Measurements from ENCODE around the gene TSSK2.

The TSSK2 gene

DNA sequence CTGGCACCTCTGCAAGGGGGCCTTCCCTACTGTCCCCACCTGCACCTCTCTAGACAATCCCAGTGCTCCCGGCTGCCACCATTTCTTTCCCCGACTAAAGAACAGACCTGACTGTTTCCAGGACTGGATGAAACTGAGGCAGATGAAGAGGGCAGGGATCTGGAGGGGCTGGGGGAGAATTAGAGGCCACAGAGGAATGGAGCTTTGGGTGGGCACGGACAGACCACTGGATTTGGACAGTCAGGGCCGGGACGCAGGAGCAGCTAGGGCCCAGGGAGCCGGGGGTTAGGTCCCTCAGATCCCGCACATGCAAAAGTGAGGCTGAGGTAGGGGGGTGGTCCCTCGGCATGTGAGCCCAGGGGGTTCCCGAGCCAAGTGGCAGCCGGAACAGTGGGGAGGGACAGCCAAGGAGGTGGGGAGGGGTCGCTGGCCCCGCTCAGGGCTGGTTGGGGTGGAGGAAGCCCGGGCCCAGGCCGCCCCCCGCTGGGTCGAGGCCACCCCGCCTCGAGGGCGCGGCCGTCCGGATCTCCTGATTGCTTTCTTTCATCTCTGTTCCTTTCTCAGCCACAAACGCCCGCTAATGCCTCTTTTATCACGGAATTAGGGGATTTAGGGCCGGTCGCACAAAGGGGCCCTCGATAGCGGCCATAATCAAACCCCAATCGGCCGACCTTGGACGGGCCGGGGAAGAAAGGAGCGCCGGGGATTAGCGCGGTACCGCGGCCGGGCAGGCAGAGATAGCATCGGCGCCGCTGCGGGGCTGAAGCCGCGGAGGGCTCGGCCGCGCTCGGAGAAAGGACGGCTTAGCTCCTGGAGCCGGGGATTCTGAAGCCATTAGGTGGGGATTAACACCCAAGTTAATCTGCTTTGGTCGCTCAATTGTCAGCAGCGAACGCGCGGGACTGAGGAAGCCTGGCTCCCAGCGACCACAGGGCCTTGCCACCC lies 38.2 kb downstream of the TSSK2 start:
- no peak for DNase-seq (ENCODE audit: low read depth)

DNA sequence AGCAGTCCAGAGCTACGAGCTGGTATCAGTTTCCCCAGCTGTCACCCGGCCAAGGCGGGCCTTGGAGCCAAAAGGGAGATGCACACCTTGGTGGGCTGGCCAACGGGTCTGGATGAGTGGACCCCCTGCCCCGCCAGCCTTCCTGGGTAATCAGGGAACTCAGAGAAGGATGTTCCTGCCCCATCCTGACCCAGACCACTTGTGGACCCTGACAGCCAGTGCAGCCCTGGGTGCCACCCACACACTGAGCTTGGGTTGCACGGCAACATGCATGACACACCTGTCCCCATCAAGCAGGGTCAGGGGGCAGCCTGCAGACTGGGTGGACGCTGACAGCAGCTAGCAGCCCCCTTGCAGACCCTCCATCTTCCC lies 38.8 kb downstream of the TSSK2 start:
- DNase-seq (ENCODE audit: low read depth), result no peak

DNA sequence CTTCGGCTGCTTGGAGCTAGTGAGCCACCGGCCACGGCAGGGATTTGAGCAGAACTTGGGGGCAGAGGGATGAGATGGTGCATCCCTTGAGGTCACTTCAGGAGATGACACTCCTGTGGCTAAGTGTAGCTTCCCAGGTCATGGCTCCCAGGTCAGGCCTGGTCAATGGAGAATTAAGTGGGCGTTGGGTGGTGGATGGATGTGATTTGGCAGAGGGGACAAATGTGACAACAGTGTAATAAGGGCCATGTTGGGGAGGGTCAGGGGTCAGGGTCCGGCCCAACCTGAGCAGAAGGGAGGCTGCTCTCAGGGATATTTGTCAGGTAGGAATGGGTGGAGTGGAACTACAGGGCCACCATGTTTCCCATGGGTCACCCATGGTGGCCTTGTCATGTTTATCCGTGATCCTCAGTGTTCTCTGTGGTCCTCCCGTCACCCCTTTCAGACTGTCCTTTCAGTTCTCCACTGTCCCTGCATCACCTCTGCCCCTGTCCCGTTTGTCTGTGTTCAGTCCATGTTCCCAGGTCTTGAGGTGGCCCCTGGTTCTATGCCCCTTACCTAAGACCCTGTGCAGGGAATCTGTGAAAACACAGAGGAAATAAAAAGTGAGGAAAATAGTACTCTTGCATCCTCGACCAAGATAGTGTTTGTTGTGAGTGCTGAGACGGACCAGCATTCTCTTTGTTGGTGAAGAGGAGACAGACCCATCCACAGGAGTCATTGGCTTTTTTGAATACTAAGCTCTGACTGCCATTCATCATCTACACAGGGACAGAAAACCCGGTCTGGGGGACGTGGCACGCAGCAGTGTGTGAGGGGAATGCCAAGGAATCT lies 41.3 kb downstream of the TSSK2 start:
- DNase-seq (ENCODE audit: low read depth), result no peak

DNA sequence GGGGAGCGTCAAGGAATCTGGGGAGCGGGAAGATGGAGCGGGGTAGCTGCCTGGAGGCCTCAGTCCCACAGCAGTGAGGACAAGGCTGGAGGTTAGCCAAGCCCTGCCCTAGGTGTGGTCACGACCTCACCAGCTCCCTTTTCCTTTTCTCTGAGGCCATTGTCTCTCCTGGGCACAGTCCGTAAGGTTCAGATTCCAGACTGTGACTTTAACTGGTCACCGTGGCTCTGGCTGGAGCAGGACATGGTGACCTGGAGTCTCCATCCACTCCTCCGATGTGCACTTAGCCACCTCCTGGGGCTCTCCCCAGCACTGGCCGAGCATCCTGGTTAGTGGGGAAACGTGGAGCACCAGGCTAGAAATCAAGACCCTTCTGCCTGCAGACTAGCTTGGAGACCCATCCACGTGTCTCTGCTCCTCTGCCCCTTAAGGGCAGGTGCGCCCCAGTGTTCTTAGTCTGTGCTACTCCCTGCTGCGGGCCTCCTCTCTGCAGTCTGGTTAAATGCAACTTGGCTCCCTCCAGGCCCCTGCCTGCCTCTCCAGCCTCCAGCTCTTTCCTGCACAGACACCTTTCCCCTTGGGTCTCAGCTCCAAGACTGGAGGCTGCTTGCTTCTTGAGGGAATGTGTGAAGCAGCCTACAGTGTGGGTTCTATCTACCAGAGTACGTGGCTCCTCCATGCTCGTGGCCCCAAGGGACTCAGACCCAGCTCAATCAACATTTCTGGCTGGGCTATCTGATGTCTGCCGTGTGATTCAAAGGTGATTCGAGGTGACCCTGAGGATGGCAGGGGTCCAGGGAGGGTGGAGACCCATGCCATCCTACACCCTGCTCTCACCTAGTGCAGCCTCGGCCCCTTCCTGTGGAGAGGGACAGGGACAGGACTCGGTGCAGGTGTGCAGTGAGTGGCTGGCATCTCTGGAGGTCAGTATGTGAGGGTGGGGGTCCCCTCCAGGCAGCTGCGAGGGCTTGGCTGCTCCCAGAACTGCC lies 42.2 kb downstream of the TSSK2 start:
- DNase-seq (ENCODE audit: low read depth), result no peak

DNA sequence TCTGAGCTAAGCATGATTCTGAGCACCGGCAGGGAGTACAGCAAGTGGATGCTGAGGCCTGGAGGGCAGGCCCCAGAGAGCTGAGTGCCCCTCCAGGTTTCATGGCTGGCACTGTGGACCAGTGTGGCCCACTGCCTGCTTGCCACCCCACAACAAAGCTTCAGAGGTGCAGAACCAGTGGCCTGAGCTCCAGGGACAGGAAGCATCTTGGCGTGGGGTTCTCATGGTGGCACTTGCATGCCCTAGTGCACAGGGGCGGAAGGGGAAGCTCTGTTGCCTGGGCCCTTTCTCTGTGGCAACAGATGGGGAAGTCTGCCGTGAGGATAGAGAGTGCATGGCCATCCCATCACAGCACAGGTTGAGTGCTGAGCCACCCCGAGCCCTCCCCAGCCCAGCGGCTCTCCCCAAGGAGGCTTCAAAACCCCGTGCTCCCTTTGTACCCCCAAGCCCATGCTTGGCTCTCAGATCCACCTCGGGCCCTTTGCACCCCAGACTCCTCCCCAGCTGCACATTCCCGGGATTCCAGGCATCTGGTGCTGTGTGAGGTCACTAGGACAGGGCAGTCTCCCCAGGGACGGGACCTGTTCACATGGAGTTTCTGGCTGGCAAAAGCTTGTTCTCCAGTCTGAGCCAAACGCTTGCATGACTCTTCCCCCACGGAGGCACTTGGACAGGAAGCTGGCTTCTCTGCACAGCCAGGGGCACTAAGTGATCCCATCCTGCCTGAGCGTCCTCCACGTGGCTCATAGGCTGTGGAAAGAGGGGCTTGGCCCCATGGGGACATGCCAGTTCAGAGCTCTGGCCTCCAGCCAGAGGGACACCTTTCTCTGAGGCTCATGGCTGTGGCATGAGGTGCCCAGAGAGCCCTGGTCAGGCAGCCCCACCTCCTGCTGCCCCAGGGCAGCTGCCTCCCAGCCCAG lies 43.3 kb downstream of the TSSK2 start:
- no peak for DNase-seq (ENCODE audit: low read depth)

DNA sequence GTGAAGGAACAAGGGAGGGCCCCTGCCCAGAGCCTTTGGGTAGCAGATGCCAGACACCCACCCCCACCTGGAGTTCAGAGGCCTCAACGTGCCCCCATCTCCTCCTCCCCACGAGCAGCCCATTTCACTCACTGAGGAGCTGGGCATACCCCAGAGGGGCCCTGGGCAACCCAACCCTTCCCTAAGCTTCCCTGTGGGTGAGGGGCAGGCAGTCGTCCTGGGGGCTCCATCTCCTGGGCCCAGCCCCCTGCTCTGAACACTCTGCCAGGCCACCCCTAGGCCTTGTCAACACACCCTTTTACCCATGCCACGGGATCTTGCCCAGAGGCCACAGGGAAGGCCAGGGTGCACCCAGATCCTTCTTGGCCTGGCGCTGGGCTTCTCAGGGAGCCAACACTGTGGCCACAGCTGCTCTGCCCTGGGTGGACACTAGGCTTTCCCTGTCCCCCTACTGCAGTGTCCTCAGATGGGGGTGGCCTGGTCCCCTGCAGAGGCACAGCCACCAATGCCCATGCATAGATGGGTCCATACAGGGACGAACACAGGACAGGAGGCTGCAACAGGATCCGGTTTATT lies 44.0 kb downstream of the TSSK2 start:
- no peak for DNase-seq (ENCODE audit: low read depth)

DNA sequence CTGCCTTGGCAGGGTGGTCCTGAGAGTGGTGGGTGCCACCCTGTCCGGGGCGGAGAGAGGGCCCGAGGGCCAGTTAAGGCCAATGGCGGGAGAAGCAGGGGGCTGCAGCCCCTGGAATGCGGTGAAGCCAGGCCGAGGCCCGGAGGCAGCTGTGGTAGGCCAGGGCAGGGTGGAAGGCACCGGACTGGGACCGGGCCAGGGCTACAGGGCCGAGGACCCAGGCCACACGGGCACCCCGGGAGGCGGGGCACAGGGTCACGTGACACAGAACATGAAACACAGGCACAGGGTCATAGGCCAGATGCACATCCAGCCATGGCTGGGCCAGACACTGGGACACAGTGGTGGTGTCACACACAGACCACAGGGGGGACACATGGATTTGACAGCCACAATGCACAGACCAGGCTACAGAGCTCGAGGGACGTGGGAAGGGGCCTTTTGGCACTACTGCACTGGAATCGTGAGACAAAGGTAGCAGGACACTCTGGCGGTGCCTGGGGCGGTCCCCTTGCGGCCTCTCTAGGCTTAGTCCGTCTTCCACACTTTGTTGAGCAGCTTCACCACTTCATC lies 44.6 kb downstream of the TSSK2 start:
- DNase-seq (ENCODE audit: low read depth), result no peak

DNA sequence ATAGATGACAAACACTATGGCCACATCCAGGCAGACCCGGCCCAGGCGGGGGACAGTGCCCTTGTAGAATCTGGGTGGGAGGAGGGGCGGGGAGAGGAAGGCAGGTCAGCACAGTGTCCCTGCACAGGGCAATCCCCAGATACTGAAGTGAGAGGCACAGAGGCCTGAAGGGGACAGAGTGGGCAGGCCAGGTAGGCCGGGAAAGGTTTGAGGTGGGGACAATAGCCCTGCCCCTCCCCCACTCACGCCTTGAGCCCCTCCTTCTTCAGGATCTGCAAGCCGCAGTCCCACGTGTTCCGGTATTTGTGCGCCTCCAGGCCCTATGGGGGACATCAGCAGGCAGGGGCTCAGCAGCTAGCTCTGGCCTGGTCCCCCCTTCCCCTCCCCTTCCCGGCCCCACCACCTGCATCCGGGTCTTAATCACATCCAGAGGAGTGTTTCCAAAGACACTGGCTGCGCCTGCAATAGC lies 45.1 kb downstream of the TSSK2 start:
- DNase-seq (ENCODE audit: low read depth), result no peak

DNA sequence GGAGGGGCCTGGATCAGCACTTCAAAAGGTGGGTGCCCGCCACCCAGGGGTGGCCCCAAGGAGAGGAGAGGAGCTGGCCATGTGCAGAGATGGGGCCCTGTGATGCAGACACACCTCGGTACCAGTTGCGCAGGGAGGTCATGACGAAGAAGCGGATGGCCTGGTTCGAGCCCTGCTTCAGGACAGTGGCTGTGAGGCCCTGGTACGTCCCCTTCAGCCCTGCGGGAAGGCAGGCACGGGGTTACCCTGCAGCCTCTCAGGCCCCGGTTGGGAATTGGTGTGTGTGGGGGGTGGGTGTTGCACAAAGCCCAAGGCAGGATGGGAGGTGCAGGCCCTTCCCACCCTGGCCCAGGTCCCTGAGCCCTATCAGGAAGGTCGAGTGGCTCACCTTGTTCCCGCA lies 45.6 kb downstream of the TSSK2 start:
- no peak for DNase-seq (ENCODE audit: low read depth)

DNA sequence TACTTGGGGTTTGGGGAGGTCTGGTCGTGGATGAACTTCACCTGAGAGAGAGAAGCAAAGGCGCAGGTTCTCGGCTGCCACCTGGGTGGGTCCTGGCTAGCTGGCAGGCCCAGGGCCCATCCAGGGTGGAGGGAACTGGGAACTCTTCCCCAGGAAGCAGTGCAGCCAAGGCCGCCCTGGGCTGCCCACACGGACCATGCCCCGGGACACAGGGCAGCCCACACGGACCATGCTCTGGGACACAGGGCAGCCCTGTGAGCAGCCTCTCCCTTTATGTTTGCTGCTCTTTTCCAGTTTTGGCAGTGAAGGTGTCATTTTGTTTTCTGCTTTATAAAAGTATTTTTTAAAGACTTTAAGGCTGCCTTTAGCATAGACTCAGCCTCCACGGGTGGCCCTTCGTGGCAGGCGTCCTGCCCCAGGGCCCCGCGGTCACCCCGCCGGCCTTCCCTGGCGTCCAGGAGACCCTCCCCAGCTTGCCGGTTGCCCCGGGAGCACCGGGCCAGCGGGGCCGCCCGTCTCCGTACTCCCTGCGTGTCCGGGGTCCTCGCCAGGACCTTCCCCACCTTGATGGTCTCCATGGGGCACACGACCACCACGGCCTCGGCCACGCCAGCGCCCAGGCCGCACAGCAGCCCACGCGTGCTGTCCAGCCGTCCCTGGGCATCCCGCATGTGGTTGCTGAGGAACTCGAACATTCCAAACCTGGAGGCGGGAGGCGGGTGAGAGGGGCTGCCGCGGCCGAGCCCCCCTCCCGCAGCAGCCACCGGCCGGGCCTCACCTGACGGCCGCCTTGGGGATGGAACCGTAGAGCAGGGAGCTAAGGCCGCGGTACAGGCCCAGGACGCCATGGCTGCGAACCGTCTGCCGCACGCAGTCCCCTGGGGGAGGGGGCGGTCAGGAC lies 46.3 kb downstream of the TSSK2 start:
- no peak for DNase-seq (ENCODE audit: low read depth)

DNA sequence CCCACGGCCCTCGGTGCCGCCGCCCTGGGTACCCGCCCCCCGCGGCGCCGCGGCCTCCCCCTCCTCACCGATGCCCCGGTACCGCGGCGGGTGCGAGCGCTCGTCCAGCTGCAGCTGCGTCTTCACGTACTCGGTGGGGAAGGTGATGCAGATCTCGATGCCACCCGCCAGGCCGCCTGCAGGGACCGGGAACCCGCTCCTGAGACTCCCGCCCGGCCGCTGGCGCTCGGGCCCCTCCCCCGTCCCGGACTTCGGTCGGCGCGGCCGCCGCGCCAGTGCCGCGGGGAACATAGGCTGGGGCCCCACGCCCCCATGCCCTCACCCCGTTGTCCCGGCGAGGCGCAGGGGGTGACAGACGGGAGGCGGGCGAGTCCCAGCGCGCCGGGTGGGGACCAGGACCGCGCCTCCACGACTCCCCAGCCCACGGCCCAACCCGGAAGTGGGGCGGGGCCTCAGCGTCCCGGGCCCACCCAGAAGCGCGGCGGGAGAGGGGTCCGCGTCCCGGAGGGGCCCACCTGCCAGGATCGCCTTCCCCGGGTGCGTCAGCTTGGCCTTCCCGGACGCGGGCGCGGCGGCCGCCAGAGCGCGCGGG lies 47.1 kb downstream of the TSSK2 start:
- no peak for DNase-seq (ENCODE audit: low read depth)

DNA sequence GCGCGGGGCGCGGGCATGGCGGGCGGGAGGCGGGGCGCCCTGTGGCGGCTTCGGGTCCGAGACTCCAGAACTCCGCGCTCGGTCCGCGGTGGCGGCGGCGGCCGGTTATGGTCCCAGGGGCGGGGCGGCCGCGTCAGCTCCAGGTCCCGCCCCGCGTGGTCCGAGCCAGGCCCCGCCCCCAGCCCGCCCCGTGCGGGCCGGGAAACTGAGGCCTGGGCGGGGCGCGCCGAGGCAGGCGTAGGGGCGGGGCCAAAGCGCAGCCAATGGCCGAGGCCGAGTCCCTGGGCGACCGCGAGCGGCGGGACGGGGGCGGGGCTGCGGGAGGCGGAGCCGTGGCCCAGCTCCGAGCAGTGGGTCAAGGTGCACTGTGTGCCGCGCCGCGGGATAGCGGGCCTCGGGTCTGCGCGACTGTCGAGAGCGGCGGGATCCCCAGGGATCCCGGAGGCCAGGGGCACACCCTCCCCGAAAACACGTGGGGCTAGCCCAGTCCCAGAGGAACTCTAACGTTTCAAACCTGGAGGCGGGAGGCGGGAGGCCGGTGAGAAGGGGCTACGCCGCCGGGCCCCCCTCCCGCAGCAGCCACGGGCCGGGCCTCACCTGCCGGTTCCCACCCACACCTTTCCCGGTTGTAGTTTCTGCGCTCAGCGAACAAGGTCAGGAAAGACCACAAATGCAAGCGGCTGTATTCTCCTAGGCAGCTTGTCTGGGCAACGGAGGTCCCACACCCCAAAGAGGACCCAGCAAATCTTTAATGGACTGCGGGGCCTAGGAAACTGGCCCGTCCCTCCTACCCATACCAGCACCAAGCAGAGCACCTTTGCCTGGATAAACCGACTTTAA lies 47.8 kb downstream of the TSSK2 start, which contains the start of gene SLC25A1:
TSS of gene SLC25A1 (minus strand) at position 80 of the 840 bp plus-strand sequence. CDS start at position 17, 63 bp downstream.
- DNase-seq (ENCODE audit: low read depth), result peak; percentile 91

DNA sequence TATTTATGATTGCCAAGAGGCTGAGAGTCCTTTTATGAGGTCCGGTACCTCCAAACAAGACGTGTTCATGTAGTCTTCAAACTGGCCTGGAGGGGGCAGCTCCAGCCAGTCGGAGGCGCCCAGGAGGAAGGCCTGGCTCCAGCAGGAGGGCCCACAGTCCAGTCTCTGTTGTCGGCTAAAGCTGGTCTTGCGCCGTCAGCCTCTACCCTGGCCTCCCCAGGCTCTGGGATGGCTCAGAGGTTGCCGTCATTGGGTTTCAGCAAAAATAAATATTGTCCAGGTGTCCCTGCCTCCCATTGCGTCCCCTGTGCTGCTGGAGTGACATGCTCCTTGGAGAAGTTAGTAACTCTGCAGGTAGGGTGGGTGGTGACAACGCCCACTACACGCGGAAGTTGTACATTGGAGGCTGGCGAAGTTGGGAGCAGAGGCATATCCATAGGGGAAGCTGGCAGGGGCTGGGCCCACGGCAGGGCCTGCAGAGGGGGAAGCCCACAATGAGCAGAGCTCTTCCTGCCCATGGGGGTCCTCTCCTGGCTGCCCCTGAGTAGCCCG lies 48.5 kb downstream of the TSSK2 start:
- DNase-seq (ENCODE audit: low read depth), result peak; percentile 34

DNA sequence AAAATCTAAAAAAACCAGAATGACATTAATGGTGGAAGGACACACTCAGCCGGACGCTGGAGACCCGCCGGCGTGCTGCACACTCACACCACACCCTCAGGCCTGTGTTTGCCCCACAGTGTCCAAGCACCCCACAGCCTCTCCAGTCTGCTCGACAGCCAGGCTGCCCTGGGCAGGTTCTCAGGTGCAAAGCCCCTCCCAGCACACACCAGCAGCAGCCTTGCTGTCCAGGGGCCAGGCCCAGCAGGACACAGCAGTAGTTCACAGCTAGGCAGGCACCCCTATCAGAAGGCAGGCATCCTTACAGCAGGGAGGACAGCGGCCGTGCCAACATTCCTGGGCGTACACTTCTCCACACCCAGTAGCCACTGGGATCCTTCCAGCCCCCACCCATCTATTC lies 49.1 kb downstream of the TSSK2 start:
- DNase-seq (ENCODE audit: low read depth), result no peak

DNA sequence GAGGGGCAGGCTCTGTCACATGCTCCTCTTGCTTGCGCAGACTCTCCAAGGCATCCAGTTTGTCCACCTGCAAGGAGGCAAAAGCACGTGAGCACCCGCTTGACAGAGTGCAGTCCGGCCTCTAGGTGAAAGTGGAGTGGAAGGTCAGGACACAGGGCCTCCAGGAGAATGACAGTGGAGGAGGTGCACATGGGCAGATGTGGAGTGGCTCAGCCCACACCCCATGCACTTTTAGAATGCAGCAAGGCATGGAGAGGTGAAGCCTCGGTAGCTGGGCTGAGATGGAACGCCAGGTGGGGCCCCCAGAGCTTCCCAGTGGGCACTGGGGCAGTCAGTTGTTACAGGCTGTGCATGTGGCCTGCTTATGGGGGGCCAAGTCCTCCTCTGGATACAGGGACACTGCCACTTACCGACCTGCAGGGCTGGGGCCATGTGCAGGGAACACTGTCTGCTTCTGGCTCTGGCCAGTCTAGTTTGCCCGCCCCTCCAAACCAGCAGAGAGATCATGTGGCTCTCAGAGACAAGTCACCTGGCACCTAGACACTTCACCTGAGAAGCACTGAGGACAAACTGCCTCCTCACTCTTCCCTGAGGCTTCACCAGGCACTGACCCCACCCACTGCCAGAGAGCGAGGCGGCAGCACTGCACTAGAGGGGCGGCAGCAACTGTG lies 49.8 kb downstream of the TSSK2 start:
- DNase-seq (ENCODE audit: low read depth), result no peak

DNA sequence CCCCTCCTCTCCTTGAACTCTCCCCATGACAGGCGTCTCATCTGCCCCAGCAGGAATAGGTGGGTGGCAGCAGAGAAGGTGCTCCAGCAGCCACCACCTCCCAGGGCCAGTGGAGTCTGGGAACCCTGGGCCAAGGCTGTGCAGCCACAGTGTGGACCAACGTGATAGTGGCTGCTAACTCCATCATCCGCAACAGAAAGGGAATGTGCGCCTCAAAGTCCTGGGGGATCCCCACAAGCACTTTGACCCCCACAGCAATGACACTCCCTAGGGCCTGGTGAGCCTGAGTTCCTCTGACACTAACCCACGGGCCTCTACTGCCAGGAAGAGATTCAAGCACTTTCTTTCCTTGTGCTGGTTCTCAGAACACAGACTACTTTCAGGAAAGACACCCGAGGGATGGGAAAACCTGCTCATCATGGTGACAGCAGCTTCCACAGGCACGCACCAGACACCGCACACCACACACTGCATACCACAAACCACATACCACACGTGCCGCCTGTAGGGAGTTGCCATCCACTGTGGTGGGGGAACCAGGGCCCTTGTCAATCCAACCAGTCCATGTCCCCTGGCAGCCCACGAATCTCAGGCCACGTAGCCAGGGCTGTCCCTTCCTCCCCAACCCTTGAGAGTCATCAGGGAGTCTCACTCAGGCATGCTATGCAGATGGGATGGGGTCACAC lies 50.8 kb downstream of the TSSK2 start:
- no peak for DNase-seq (ENCODE audit: low read depth)
